ENCODE data around the gene DGCR6.
"Not testable (repeated sequence)": the region's sequence is repeated elsewhere in the genome, so short reads cannot be mapped to it uniquely, and the experiment has no call there.

Gene DGCR6

GRCh38 chr22:18911535-18911934 is 5.4 kb downstream of the DGCR6 start:
- not testable (repeated sequence) for H3K36me3 ChIP-seq (ENCODE audit: insufficient read depth, low read length); H3K27me3 ChIP-seq (ENCODE audit: insufficient read depth, low read length); H3K27ac ChIP-seq (ENCODE audit: low read depth, low read length); H3K9me3 ChIP-seq (ENCODE audit: insufficient read depth, low read depth, low read length); H3K9ac ChIP-seq (ENCODE audit: low read depth, low read length); H3K4me1 ChIP-seq (ENCODE audit: insufficient read depth, low read length); H3K4me3 ChIP-seq (ENCODE audit: low read length)
- WGBS = no CpG with 5 or more reads among the region's 2 CpGs

GRCh38 chr22:18912264-18912946 is 6.3 kb downstream of the DGCR6 start:
- H3K27ac ChIP-seq (ENCODE audit: low read depth, low read length); H3K4me1 ChIP-seq (ENCODE audit: insufficient read depth, low read length); H3K9me3 ChIP-seq (ENCODE audit: insufficient read depth, low read depth, low read length); H3K27me3 ChIP-seq (ENCODE audit: insufficient read depth, low read length); H3K4me3 ChIP-seq (ENCODE audit: low read length); H3K9ac ChIP-seq (ENCODE audit: low read depth, low read length); H3K36me3 ChIP-seq (ENCODE audit: insufficient read depth, low read length): not testable (repeated sequence)
- WGBS = no CpG with 5 or more reads among the region's 10 CpGs

GRCh38 chr22:18914558-18914957 is 8.4 kb downstream of the DGCR6 start:
- not testable (repeated sequence) for H3K27ac ChIP-seq (ENCODE audit: low read depth, low read length); H3K9ac ChIP-seq (ENCODE audit: low read depth, low read length); H3K9me3 ChIP-seq (ENCODE audit: insufficient read depth, low read depth, low read length); H3K27me3 ChIP-seq (ENCODE audit: insufficient read depth, low read length); H3K36me3 ChIP-seq (ENCODE audit: insufficient read depth, low read length); H3K4me3 ChIP-seq (ENCODE audit: low read length); H3K4me1 ChIP-seq (ENCODE audit: insufficient read depth, low read length)
- no CpG with 5 or more reads among the region's 10 CpGs for WGBS

- no CpG with 5 or more reads among the region's 9 CpGs for WGBS
- not testable (repeated sequence) for H3K27me3 ChIP-seq (ENCODE audit: insufficient read depth, low read length); H3K27ac ChIP-seq (ENCODE audit: low read depth, low read length); H3K9ac ChIP-seq (ENCODE audit: low read depth, low read length); H3K36me3 ChIP-seq (ENCODE audit: insufficient read depth, low read length); H3K4me3 ChIP-seq (ENCODE audit: low read length); H3K9me3 ChIP-seq (ENCODE audit: insufficient read depth, low read depth, low read length); H3K4me1 ChIP-seq (ENCODE audit: insufficient read depth, low read length)
These were observed 9.4 kb downstream of the DGCR6 start for GRCh38 chr22:18915550-18915949.

- H3K9me3 ChIP-seq (ENCODE audit: insufficient read depth, low read depth, low read length); H3K27ac ChIP-seq (ENCODE audit: low read depth, low read length); H3K4me3 ChIP-seq (ENCODE audit: low read length); H3K9ac ChIP-seq (ENCODE audit: low read depth, low read length); H3K27me3 ChIP-seq (ENCODE audit: insufficient read depth, low read length); H3K36me3 ChIP-seq (ENCODE audit: insufficient read depth, low read length); H3K4me1 ChIP-seq (ENCODE audit: insufficient read depth, low read length): not testable (repeated sequence)
- WGBS = no CpG with 5 or more reads among the region's 3 CpGs
These were observed 11.7 kb downstream of the DGCR6 start for GRCh38 chr22:18917818-18918217.

- H3K9me3 ChIP-seq (ENCODE audit: insufficient read depth, low read depth, low read length); H3K36me3 ChIP-seq (ENCODE audit: insufficient read depth, low read length); H3K27me3 ChIP-seq (ENCODE audit: insufficient read depth, low read length); H3K9ac ChIP-seq (ENCODE audit: low read depth, low read length); H3K27ac ChIP-seq (ENCODE audit: low read depth, low read length); H3K4me3 ChIP-seq (ENCODE audit: low read length); H3K4me1 ChIP-seq (ENCODE audit: insufficient read depth, low read length): not testable (repeated sequence)
- WGBS = no CpG with 5 or more reads among the region's 12 CpGs
These were observed 14.3 kb downstream of the DGCR6 start for GRCh38 chr22:18920257-18920902.

- Histone ChIP-seq H3K27ac (ENCODE audit: low read depth, low read length) (no peak overlapping the region), H3K27me3 (ENCODE audit: insufficient read depth, low read length) (no peaks in the 10 kb centered on the region), H3K9me3 (ENCODE audit: insufficient read depth, low read depth, low read length) (no peaks in the 10 kb centered on the region), H3K9ac (ENCODE audit: low read depth, low read length) (no peak overlapping the region), H3K4me1 (ENCODE audit: insufficient read depth, low read length) (no peaks in the 10 kb centered on the region), H3K4me3 (ENCODE audit: low read length) (no peak overlapping the region), H3K36me3 (ENCODE audit: insufficient read depth, low read length) (no peaks in the 10 kb centered on the region)
- no CpG with 5 or more reads among the region's 20 CpGs for WGBS
These were observed 19.4 kb downstream of the DGCR6 start for GRCh38 chr22:18925368-18926064.

GRCh38 chr22:18927020-18927419 is 20.9 kb downstream of the DGCR6 start:
- H3K9ac ChIP-seq (ENCODE audit: low read depth, low read length) = no peak overlapping the region
- no peaks in the 10 kb centered on the region for H3K9me3 ChIP-seq (ENCODE audit: insufficient read depth, low read depth, low read length)
- H3K36me3 ChIP-seq (ENCODE audit: insufficient read depth, low read length) = no peaks in the 10 kb centered on the region
- no peak overlapping the region for H3K27ac ChIP-seq (ENCODE audit: low read depth, low read length)
- no peaks in the 10 kb centered on the region for H3K27me3 ChIP-seq (ENCODE audit: insufficient read depth, low read length)
- H3K4me1 ChIP-seq (ENCODE audit: insufficient read depth, low read length) = no peaks in the 10 kb centered on the region
- H3K4me3 ChIP-seq (ENCODE audit: low read length) = no peak overlapping the region
- no CpG with 5 or more reads among the region's 4 CpGs for WGBS

GRCh38 chr22:18927573-18927972 is 21.5 kb downstream of the DGCR6 start:
- no peak overlapping the region for H3K4me3 ChIP-seq (ENCODE audit: low read length)
- H3K9me3 ChIP-seq (ENCODE audit: insufficient read depth, low read depth, low read length) = no peaks in the 10 kb centered on the region
- H3K9ac ChIP-seq (ENCODE audit: low read depth, low read length) = no peak overlapping the region
- H3K4me1 ChIP-seq (ENCODE audit: insufficient read depth, low read length) = no peaks in the 10 kb centered on the region
- no peaks in the 10 kb centered on the region for H3K36me3 ChIP-seq (ENCODE audit: insufficient read depth, low read length)
- WGBS = no CpG with 5 or more reads among the region's 5 CpGs
- no peak overlapping the region for H3K27ac ChIP-seq (ENCODE audit: low read depth, low read length)
- no peaks in the 10 kb centered on the region for H3K27me3 ChIP-seq (ENCODE audit: insufficient read depth, low read length)

GRCh38 chr22:18929459-18929858 is 23.3 kb downstream of the DGCR6 start:
- no peak overlapping the region for H3K9ac ChIP-seq (ENCODE audit: low read depth, low read length)
- H3K27ac ChIP-seq (ENCODE audit: low read depth, low read length) = no peak overlapping the region
- H3K4me1 ChIP-seq (ENCODE audit: insufficient read depth, low read length) = no peaks in the 10 kb centered on the region
- WGBS = no CpG with 5 or more reads among the region's 5 CpGs
- no peak overlapping the region for H3K4me3 ChIP-seq (ENCODE audit: low read length)
- H3K36me3 ChIP-seq (ENCODE audit: insufficient read depth, low read length) = no peaks in the 10 kb centered on the region
- H3K9me3 ChIP-seq (ENCODE audit: insufficient read depth, low read depth, low read length) = no peaks in the 10 kb centered on the region
- H3K27me3 ChIP-seq (ENCODE audit: insufficient read depth, low read length) = no peaks in the 10 kb centered on the region

- H3K9me3 ChIP-seq (ENCODE audit: insufficient read depth, low read depth, low read length) = no peaks in the 10 kb centered on the region
- H3K4me3 ChIP-seq (ENCODE audit: low read length) = no peak overlapping the region
- H3K27ac ChIP-seq (ENCODE audit: low read depth, low read length) = no peak overlapping the region
- H3K4me1 ChIP-seq (ENCODE audit: insufficient read depth, low read length) = no peaks in the 10 kb centered on the region
- H3K9ac ChIP-seq (ENCODE audit: low read depth, low read length) = no peak overlapping the region
- no CpG with 5 or more reads among the region's 16 CpGs for WGBS
- no peaks in the 10 kb centered on the region for H3K27me3 ChIP-seq (ENCODE audit: insufficient read depth, low read length)
- no peaks in the 10 kb centered on the region for H3K36me3 ChIP-seq (ENCODE audit: insufficient read depth, low read length)
These were observed 26.0 kb downstream of the DGCR6 start for GRCh38 chr22:18931905-18932652.
